ENCODE data around the gene NCKAP5.
"Not testable (repeated sequence)": the region's sequence is repeated elsewhere in the genome, so short reads cannot be mapped to it uniquely, and the experiment has no call there.

NCKAP5 gene

DNA sequence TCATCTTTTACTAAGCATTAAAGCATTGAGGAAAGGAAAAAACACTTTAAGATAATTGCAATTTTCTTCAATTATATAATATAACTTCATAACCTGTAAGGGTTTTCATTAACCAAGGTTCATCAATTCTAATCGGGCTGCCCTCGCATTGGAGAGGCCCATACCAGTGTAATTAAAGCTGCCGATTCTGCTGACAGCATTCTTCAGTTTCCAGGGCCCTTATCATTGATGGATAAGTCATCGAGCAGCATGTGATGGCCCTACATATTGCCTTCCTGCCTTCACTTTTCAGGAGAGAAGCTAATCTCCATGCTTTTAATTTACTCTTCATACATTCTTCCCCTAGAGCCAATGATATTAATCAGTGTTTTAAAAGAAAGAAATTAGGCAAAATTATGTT, 92.0 kb downstream of the NCKAP5 start:
- in situ Hi-C loops (cut with MboI; ENCODE audit: low sequenced_read_pairs, unreplicated experiment), result no loop called here
- TF ChIP-seq, protein P1, sequence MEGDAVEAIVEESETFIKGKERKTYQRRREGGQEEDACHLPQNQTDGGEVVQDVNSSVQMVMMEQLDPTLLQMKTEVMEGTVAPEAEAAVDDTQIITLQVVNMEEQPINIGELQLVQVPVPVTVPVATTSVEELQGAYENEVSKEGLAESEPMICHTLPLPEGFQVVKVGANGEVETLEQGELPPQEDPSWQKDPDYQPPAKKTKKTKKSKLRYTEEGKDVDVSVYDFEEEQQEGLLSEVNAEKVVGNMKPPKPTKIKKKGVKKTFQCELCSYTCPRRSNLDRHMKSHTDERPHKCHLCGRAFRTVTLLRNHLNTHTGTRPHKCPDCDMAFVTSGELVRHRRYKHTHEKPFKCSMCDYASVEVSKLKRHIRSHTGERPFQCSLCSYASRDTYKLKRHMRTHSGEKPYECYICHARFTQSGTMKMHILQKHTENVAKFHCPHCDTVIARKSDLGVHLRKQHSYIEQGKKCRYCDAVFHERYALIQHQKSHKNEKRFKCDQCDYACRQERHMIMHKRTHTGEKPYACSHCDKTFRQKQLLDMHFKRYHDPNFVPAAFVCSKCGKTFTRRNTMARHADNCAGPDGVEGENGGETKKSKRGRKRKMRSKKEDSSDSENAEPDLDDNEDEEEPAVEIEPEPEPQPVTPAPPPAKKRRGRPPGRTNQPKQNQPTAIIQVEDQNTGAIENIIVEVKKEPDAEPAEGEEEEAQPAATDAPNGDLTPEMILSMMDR (IDR thresholded peaks at IDR 0.05; ENCODE audit: borderline replicate concordance, control extremely low read depth, extremely low read depth, insufficient read depth, missing control alignments), result no peak
- DNase-seq (ENCODE audit: low spot score), result no peak

DNA sequence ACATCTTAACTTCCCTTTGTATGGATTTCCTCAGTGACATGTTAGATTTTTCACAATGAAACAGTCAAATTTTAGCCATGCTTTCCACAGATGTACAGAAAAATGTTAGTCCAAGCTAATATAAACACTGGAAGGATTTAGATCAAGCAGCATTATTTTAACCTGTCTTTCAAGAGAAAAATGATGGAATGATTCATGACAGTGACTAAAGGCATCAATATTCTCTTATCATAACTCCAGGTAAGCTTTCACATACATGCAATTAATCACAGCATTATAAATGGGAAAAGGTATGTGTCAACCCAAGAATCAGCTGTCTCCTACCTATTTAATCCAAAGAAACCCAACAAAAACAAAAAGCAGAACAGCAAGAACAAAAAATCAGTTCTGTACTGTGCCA, 92.7 kb downstream of the NCKAP5 start:
- TF ChIP-seq, protein P1 (IDR thresholded peaks at IDR 0.05; ENCODE audit: borderline replicate concordance, control extremely low read depth, extremely low read depth, insufficient read depth, missing control alignments), result no peak
- DNase-seq (ENCODE audit: low spot score), result no peak
- in situ Hi-C loops (cut with MboI; ENCODE audit: low sequenced_read_pairs, unreplicated experiment), result no loop called here

DNA sequence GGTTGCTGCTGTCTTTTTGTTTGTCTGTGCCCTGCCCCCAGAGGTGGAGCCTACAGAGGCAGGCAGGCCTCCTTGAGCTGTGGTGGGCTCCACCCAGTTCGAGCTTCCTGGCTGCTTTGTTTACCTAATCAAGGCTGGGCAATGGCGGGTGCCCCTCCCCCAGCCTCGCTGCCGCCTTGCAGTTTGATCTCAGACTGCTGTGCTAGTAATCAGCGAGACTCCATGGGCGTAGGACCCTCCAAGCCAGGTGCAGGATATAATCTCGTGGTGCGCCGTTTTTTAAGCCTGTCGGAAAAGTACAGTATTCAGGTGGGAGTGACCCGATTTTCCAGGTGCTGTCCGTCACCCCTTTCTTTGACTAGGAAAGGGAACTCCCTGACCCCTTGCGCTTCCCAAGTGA, 97.8 kb downstream of the NCKAP5 start:
- DNase-seq (ENCODE audit: low spot score); in situ Hi-C loops (cut with MboI; ENCODE audit: low sequenced_read_pairs, unreplicated experiment): not testable (repeated sequence)

DNA sequence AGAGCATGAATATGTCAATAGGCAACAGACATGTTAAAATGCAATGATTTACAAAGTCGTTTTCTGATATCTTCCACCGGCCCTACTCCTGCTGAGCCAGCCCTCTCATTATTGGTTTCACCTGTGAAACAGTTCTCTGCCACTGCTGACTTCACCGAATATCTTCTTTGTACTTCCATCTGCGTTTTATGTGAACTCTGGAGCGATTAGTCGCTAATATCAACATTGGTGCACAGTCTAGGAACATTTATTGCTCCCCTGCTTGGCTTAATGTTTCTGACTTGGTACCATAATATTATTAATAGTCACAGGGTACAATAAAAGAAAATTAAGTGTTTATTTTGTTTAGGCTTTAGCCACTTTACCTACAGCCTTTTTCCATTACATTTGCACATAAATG, 105.5 kb downstream of the NCKAP5 start:
- DNase-seq (ENCODE audit: low spot score), result no peak
- in situ Hi-C loops (cut with MboI; ENCODE audit: low sequenced_read_pairs, unreplicated experiment), result no loop called here
- TF ChIP-seq, protein P1 (IDR thresholded peaks at IDR 0.05; ENCODE audit: borderline replicate concordance, control extremely low read depth, extremely low read depth, insufficient read depth, missing control alignments), result no peak

DNA sequence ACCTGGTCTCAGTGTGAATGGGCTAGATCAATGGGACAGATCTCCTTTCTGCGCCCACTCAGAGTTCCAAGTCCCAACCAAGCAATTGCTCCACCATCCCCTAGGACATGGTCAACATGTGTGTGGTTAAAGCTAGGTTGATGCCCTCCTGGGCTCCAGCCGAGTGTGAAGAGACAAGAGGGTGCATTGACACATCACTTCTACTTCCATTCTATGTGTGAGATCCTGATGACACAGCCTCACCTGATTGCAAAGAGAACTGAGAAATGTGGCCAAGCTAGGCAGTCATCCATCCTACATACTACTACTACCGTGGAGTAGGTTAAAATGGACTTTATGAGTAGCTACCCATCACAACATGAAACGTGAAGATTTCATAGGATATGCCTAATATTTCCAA, 106.8 kb downstream of the NCKAP5 start:
- no peak for DNase-seq (ENCODE audit: low spot score)
- TF ChIP-seq, protein P1 (IDR thresholded peaks at IDR 0.05; ENCODE audit: borderline replicate concordance, control extremely low read depth, extremely low read depth, insufficient read depth, missing control alignments), result no peak
- in situ Hi-C loops (cut with MboI; ENCODE audit: low sequenced_read_pairs, unreplicated experiment), result no loop called here

DNA sequence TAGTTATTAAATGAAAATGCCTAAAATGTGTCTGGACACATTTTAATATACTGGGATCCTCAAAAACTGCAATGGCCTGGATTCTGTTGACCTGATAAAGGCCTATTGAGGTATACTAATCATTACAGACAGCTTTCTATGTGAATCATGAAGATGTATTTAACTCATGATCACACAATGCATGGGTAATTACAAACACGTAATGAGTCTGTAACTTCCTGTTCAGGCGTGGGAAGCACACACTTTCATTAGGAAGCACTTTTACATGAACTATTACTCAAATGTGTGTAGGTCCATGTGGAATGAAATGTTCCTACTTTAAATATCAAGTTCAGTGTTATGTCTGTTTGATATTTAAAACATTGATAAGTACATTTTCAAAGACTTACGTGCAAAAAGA, 108.7 kb downstream of the NCKAP5 start:
- in situ Hi-C loops (cut with MboI; ENCODE audit: low sequenced_read_pairs, unreplicated experiment), result no loop called here
- DNase-seq (ENCODE audit: low spot score), result no peak

DNA sequence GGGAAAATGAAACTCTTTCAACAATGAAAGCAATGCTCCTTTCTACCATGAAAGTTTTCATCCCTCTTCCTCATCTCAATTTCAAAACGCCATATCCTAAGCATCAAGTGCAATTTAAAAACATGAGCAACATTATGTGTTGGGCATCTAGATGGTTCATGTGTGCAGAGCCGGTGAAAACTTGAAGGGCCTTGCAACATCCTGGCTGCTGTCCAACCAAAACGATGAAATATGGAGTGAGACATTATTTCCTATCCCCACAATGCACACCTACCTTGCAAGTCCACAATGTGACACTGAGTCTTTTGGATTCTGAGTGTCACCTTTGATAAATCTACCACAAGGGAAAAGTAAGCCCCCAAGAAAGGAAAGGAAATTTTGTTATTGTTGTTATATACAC, 110.0 kb downstream of the NCKAP5 start:
- TF ChIP-seq, protein P1 (IDR thresholded peaks at IDR 0.05; ENCODE audit: borderline replicate concordance, control extremely low read depth, extremely low read depth, insufficient read depth, missing control alignments), result no peak
- DNase-seq (ENCODE audit: low spot score), result no peak
- in situ Hi-C loops (cut with MboI; ENCODE audit: low sequenced_read_pairs, unreplicated experiment), result no loop called here

More for the DNA sequence above, 108.7 kb downstream of the NCKAP5 start:
- TF ChIP-seq, protein P1 (IDR thresholded peaks at IDR 0.05; ENCODE audit: borderline replicate concordance, control extremely low read depth, extremely low read depth, insufficient read depth, missing control alignments), result no peak
